Measurements from ENCODE around the gene SORBS2. TPM values are rescaled to one million over a fixed set of nuclear protein-coding genes. Genes with fewer than 3 reads are reported as not detected.

SORBS2 gene
- total and polyA plus RNA-seq, 4 experiments from 2014 or later = not detected

- intact Hi-C loops (cut with micrococcal nuclease) = no loop called here
- Histone ChIP-seq H3K27ac (ENCODE audit: low read depth, low read length) (no peak overlapping the region), H3K36me3 (ENCODE audit: insufficient read depth, low read length) (no peaks in the 10 kb centered on the region), H3K9me3 (ENCODE audit: control insufficient read depth in 1 of 2, low read length in 2 of 2) (no peaks in the 10 kb centered on the region), H3K27me3 (ENCODE audit: insufficient read depth, low read length) (no peaks in the 10 kb centered on the region), H3K4me3 (ENCODE audit: low read length in 2 of 2) (no peak overlapping the region), H3K4me1 (ENCODE audit: insufficient read depth, low read length) (no peaks in the 10 kb centered on the region)
- no peak overlapping the region for H3K4me3 Mint-ChIP-seq
- DNase-seq = no peak
- no peak overlapping the region for H3K27ac Mint-ChIP-seq
- no peaks in the 10 kb centered on the region for H3K36me3 Mint-ChIP-seq
- H3K27me3 Mint-ChIP-seq = peaks cover 2 to 4% of the 10 kb centered on the region in 2 donors
- peaks cover 0 to 16% (median 10%) of the 10 kb centered on the region in 8 donors for H3K9me3 Mint-ChIP-seq
- ChIA-PET CTCF (ENCODE audit: partially characterized antibody) (no interaction called here), POLR2A (ENCODE audit: partially characterized antibody) (no interaction called here)
- no peaks in the 10 kb centered on the region for H3K4me1 Mint-ChIP-seq
Observed at GRCh38 chr4:185771711-185772390, 40.1 kb downstream of the SORBS2 start.

GRCh38 chr4:185767528-185767927, 44.5 kb downstream of the SORBS2 start:
- Histone ChIP-seq H3K27ac (ENCODE audit: low read depth, low read length) (no peak overlapping the region), H3K36me3 (ENCODE audit: insufficient read depth, low read length) (no peaks in the 10 kb centered on the region), H3K4me1 (ENCODE audit: insufficient read depth, low read length) (no peaks in the 10 kb centered on the region), H3K27me3 (ENCODE audit: insufficient read depth, low read length) (no peaks in the 10 kb centered on the region), H3K4me3 (ENCODE audit: low read length in 2 of 2) (no peak overlapping the region), H3K9me3 (ENCODE audit: control insufficient read depth in 1 of 2, low read length in 2 of 2) (no peaks in the 10 kb centered on the region)
- Mint-ChIP-seq H3K4me1 (no peaks in the 10 kb centered on the region), H3K27me3 (no peaks in the 10 kb centered on the region), H3K9me3 (peaks cover 0 to 16% (median 10%) of the 10 kb centered on the region in 8 donors), H3K27ac (no peak overlapping the region), H3K4me3 (no peak overlapping the region), H3K36me3 (no peaks in the 10 kb centered on the region)
- no peak for DNase-seq
- CTCF ChIA-PET (ENCODE audit: partially characterized antibody) = no interaction called here
- intact Hi-C loops (cut with micrococcal nuclease) = no loop called here
- POLR2A ChIA-PET (ENCODE audit: partially characterized antibody) = no interaction called here

DNA sequence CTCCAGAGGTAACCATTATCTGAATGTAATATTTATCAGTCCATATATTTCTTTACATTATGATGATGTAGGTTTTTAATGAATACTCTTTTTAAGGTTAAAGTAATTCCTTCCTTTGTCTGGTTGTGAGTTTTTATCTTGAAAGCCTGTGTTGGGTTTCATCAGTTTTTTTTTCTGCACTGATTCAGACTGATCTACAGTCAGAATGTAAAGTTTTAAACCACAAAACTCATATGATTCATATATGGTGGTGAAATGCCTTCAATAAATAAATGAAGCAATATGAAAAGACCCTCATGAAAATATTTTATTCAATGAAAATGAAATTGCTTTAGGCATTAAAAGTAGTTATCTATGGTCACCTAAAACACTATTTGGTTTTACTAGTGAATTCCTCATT, 47.1 kb downstream of the SORBS2 start:
- peaks cover 0 to 6% of the 10 kb centered on the region in 2 donors for H3K27me3 Mint-ChIP-seq
- H3K4me1 ChIP-seq (ENCODE audit: insufficient read depth, low read length) = no peaks in the 10 kb centered on the region
- H3K4me1 Mint-ChIP-seq = no peaks in the 10 kb centered on the region
- H3K36me3 ChIP-seq (ENCODE audit: insufficient read depth, low read length) = no peaks in the 10 kb centered on the region
- H3K27ac ChIP-seq (ENCODE audit: low read depth, low read length) = no peak overlapping the region
- no peak overlapping the region for H3K4me3 ChIP-seq (ENCODE audit: low read length in 2 of 2)
- no peaks in the 10 kb centered on the region for H3K36me3 Mint-ChIP-seq
- ChIA-PET POLR2A (ENCODE audit: partially characterized antibody) (no interaction called here), CTCF (ENCODE audit: partially characterized antibody) (no interaction called here)
- intact Hi-C loops (cut with micrococcal nuclease) = no loop called here
- H3K27me3 ChIP-seq (ENCODE audit: insufficient read depth, low read length) = no peaks in the 10 kb centered on the region
- DNase-seq = no peak
- H3K9me3 ChIP-seq (ENCODE audit: control insufficient read depth in 1 of 2, low read length in 2 of 2) = no peaks in the 10 kb centered on the region
- no peak overlapping the region for H3K4me3 Mint-ChIP-seq
- H3K9me3 Mint-ChIP-seq = peaks cover 0 to 11% (median 1%) of the 10 kb centered on the region in 8 donors
- no peak overlapping the region for H3K27ac Mint-ChIP-seq

- peaks cover 0 to 5% (median 0%) of the 10 kb centered on the region in 8 donors for H3K9me3 Mint-ChIP-seq
- H3K27me3 ChIP-seq (ENCODE audit: insufficient read depth, low read length) = no peaks in the 10 kb centered on the region
- intact Hi-C loops (cut with micrococcal nuclease) = no loop called here
- no peaks in the 10 kb centered on the region for H3K36me3 ChIP-seq (ENCODE audit: insufficient read depth, low read length)
- H3K9me3 ChIP-seq (ENCODE audit: control insufficient read depth in 1 of 2, low read length in 2 of 2) = no peaks in the 10 kb centered on the region
- ChIA-PET CTCF (ENCODE audit: partially characterized antibody) (no interaction called here), POLR2A (ENCODE audit: partially characterized antibody) (no interaction called here)
- H3K36me3 Mint-ChIP-seq = no peaks in the 10 kb centered on the region
- no peak overlapping the region for H3K27ac ChIP-seq (ENCODE audit: low read depth, low read length)
- no peak for DNase-seq
- H3K27me3 Mint-ChIP-seq = peaks cover 0 to 7% of the 10 kb centered on the region in 2 donors
- no peak overlapping the region for H3K4me3 Mint-ChIP-seq
- no peak overlapping the region for H3K4me3 ChIP-seq (ENCODE audit: low read length in 2 of 2)
- H3K4me1 ChIP-seq (ENCODE audit: insufficient read depth, low read length) = no peaks in the 10 kb centered on the region
- H3K4me1 Mint-ChIP-seq = no peaks in the 10 kb centered on the region
- no peak overlapping the region for H3K27ac Mint-ChIP-seq
Observed at GRCh38 chr4:185761352-185762235, 50.4 kb downstream of the SORBS2 start.

DNA sequence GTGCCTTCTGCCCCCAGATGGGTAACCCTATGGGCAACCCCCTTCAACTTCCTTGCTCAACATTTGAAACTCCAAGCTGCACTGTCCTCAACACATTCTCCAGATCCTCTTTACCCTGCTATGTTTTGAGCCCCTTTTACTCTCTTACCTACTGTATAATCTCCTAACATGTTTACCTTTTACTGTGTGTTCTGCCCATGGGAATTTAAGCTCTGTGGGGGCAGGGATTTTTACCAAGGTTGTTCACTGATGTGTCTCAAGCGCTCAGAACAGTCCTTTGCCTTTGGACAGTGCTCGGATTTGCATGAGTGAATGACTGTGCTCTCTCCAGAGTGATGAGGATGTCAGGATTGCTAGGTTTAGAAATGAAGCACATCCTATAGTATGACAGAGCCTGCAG, 53.2 kb downstream of the SORBS2 start:
- H3K27me3 Mint-ChIP-seq = peaks cover 0 to 7% of the 10 kb centered on the region in 2 donors
- ChIA-PET CTCF (ENCODE audit: partially characterized antibody) (no interaction called here), POLR2A (ENCODE audit: partially characterized antibody) (no interaction called here)
- Histone ChIP-seq H3K9me3 (ENCODE audit: control insufficient read depth in 1 of 2, low read length in 2 of 2) (no peaks in the 10 kb centered on the region), H3K4me3 (ENCODE audit: low read length in 2 of 2) (no peak overlapping the region), H3K27ac (ENCODE audit: low read depth, low read length) (no peak overlapping the region), H3K4me1 (ENCODE audit: insufficient read depth, low read length) (no peaks in the 10 kb centered on the region), H3K27me3 (ENCODE audit: insufficient read depth, low read length) (no peaks in the 10 kb centered on the region), H3K36me3 (ENCODE audit: insufficient read depth, low read length) (no peaks in the 10 kb centered on the region)
- no peaks in the 10 kb centered on the region for H3K36me3 Mint-ChIP-seq
- intact Hi-C loops (cut with micrococcal nuclease) = no loop called here
- no peaks in the 10 kb centered on the region for H3K4me1 Mint-ChIP-seq
- H3K9me3 Mint-ChIP-seq = peaks cover 0 to 5% (median 0%) of the 10 kb centered on the region in 8 donors
- H3K27ac Mint-ChIP-seq = no peak overlapping the region
- no peak for DNase-seq
- no peak overlapping the region for H3K4me3 Mint-ChIP-seq

DNA sequence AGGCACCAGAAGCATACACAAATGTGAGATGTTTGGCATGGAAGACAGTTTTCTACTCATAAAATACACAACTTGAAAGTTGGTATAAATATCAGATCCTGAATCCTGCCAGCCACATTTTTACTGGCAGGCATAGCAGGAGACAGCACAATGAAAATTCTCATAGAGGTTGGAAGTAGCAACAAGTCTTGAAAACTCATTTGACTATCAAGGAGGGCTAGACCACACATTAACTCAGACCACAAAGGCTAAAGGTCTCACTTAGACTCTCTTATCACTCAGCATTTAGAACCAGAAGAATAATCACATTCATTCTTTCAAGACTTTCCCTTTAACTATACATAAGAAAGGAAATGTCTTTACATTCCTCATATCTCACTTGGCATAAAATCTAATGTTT, 56.5 kb downstream of the SORBS2 start:
- H3K27ac Mint-ChIP-seq = no peak overlapping the region
- Histone ChIP-seq H3K9me3 (ENCODE audit: control insufficient read depth in 1 of 2, low read length in 2 of 2) (no peaks in the 10 kb centered on the region), H3K36me3 (ENCODE audit: insufficient read depth, low read length) (no peaks in the 10 kb centered on the region), H3K27me3 (ENCODE audit: insufficient read depth, low read length) (no peaks in the 10 kb centered on the region), H3K4me1 (ENCODE audit: insufficient read depth, low read length) (no peaks in the 10 kb centered on the region), H3K27ac (ENCODE audit: low read depth, low read length) (no peak overlapping the region), H3K4me3 (ENCODE audit: low read length in 2 of 2) (no peak overlapping the region)
- intact Hi-C loops (cut with micrococcal nuclease) = no loop called here
- peaks cover 1 to 2% of the 10 kb centered on the region in 2 donors for H3K27me3 Mint-ChIP-seq
- peaks cover 0 to 2% (median 0%) of the 10 kb centered on the region in 8 donors for H3K9me3 Mint-ChIP-seq
- no peaks in the 10 kb centered on the region for H3K36me3 Mint-ChIP-seq
- no peak overlapping the region for H3K4me3 Mint-ChIP-seq
- CTCF ChIA-PET (ENCODE audit: partially characterized antibody) = interaction anchor here (1.3 kb wide), 1 partner anchor 11 kb away, joined by 3 read pairs; no protein-coding TSS in a partner anchor
- POLR2A ChIA-PET (ENCODE audit: partially characterized antibody) = no interaction called here
- no peaks in the 10 kb centered on the region for H3K4me1 Mint-ChIP-seq
- DNase-seq = no peak

DNA sequence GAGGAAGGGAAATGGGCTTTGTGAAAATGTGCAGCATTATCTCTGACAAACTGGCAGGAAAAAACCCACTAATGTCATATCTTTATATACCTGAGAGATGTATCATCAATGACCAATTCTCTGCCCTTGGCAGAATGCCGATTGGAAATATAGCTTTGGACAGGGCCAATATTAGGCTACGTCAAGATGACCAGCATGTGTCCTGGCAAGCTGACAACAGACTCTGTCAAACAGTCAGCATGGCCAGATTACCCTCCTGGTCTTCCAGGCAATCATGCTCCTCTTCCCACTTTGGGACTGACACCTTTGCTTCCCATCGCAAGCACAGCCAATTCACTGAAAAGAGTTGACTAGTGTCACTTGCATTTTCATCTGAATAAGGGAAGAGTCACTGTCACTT, 57.0 kb downstream of the SORBS2 start:
- H3K27me3 ChIP-seq (ENCODE audit: insufficient read depth, low read length) = no peaks in the 10 kb centered on the region
- peaks cover 1 to 2% of the 10 kb centered on the region in 2 donors for H3K27me3 Mint-ChIP-seq
- H3K4me3 ChIP-seq (ENCODE audit: low read length in 2 of 2) = no peak overlapping the region
- H3K36me3 ChIP-seq (ENCODE audit: insufficient read depth, low read length) = no peaks in the 10 kb centered on the region
- intact Hi-C loops (cut with micrococcal nuclease) = no loop called here
- POLR2A ChIA-PET (ENCODE audit: partially characterized antibody) = no interaction called here
- H3K36me3 Mint-ChIP-seq = no peaks in the 10 kb centered on the region
- H3K27ac ChIP-seq (ENCODE audit: low read depth, low read length) = no peak overlapping the region
- no peak overlapping the region for H3K27ac Mint-ChIP-seq
- CTCF ChIA-PET (ENCODE audit: partially characterized antibody) = no interaction called here
- no peak overlapping the region for H3K4me3 Mint-ChIP-seq
- no peaks in the 10 kb centered on the region for H3K4me1 ChIP-seq (ENCODE audit: insufficient read depth, low read length)
- H3K9me3 Mint-ChIP-seq = peaks cover 0 to 2% (median 0%) of the 10 kb centered on the region in 8 donors
- H3K4me1 Mint-ChIP-seq = no peaks in the 10 kb centered on the region
- no peak for DNase-seq
- H3K9me3 ChIP-seq (ENCODE audit: control insufficient read depth in 1 of 2, low read length in 2 of 2) = no peaks in the 10 kb centered on the region

All from CD4-positive, alpha-beta memory T cell (primary cell).